ENCODE data around the gene FIG4.

FIG4 gene

GRCh38 chr6:109686566-109687265, 4.4 kb upstream of the FIG4 start:
- TF ChIP-seq, protein P1, sequence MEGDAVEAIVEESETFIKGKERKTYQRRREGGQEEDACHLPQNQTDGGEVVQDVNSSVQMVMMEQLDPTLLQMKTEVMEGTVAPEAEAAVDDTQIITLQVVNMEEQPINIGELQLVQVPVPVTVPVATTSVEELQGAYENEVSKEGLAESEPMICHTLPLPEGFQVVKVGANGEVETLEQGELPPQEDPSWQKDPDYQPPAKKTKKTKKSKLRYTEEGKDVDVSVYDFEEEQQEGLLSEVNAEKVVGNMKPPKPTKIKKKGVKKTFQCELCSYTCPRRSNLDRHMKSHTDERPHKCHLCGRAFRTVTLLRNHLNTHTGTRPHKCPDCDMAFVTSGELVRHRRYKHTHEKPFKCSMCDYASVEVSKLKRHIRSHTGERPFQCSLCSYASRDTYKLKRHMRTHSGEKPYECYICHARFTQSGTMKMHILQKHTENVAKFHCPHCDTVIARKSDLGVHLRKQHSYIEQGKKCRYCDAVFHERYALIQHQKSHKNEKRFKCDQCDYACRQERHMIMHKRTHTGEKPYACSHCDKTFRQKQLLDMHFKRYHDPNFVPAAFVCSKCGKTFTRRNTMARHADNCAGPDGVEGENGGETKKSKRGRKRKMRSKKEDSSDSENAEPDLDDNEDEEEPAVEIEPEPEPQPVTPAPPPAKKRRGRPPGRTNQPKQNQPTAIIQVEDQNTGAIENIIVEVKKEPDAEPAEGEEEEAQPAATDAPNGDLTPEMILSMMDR (IDR thresholded peaks at IDR 0.05; ENCODE audit: borderline replicate concordance, insufficient read depth, low read depth, low read length) = no peak
- no peak overlapping the region for H3K4me3 ChIP-seq (ENCODE audit: low read depth, low read length)

- no peak overlapping the region for H3K4me3 ChIP-seq (ENCODE audit: low read depth, low read length)
- TF ChIP-seq, protein P1 (IDR thresholded peaks at IDR 0.05; ENCODE audit: borderline replicate concordance, insufficient read depth, low read depth, low read length) = no peak
Observed at GRCh38 chr6:109687271-109687761, 3.8 kb upstream of the FIG4 start.

- TF ChIP-seq, protein P1 (IDR thresholded peaks at IDR 0.05; ENCODE audit: borderline replicate concordance, insufficient read depth, low read depth, low read length) = no peak
Observed at GRCh38 chr6:109690373-109690736, 741 bp upstream of the FIG4 start.

DNA sequence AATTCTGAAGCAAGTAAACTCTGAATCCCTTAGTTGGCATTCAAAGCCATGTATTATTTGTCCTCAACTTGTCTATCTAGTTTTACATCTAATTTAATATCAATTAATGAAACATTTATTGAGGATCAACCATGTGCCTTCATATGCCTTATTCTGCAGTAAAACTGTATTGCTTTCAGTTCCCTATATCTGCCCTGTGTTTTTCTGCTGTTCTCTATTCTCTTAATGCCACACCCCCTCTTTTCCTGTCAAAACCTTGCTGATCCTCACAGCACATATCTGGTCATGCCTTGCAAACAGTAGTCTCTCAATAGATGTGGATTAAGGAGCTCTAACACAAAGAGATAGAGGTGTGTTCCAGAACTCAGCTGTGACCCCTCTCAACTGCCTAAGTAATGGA, 2.0 kb downstream of the FIG4 start:
- TF ChIP-seq, protein P1 (IDR thresholded peaks at IDR 0.05; ENCODE audit: borderline replicate concordance, insufficient read depth, low read depth, low read length) = no peak
- H3K4me3 ChIP-seq (ENCODE audit: low read depth, low read length) = no peak overlapping the region

More at GRCh38 chr6:109690373-109690736, 741 bp upstream of the FIG4 start:
- peak overlapping the region; percentile 67 for H3K4me3 ChIP-seq (ENCODE audit: low read depth, low read length)

GRCh38 chr6:109695468-109695867, 4.4 kb downstream of the FIG4 start:
- TF ChIP-seq, protein P1 (IDR thresholded peaks at IDR 0.05; ENCODE audit: borderline replicate concordance, insufficient read depth, low read depth, low read length) = peak; percentile 21; the same call in 1 of the 2 replicates
- no peak overlapping the region for H3K4me3 ChIP-seq (ENCODE audit: low read depth, low read length)

DNA sequence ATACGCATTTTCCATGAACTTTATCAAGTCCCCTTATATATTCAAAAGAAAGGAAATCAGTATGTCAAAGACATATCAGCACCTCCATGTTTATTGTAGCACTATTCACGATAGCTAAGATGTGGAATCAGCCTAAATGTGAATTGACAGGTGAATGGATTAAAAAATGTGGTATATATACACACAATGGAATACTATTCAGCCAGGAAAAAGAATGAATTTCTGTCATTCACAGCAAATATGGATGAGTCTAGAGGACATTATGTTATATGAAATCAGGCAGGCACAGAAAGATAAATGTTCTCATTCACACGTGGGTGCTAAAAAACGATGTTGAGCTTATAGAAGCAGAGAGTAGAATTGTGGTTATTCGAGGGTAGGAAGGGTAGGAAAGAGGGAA, 5.3 kb downstream of the FIG4 start:
- TF ChIP-seq, protein P1 (IDR thresholded peaks at IDR 0.05; ENCODE audit: borderline replicate concordance, insufficient read depth, low read depth, low read length) = no peak
- H3K4me3 ChIP-seq (ENCODE audit: low read depth, low read length) = no peak overlapping the region

DNA sequence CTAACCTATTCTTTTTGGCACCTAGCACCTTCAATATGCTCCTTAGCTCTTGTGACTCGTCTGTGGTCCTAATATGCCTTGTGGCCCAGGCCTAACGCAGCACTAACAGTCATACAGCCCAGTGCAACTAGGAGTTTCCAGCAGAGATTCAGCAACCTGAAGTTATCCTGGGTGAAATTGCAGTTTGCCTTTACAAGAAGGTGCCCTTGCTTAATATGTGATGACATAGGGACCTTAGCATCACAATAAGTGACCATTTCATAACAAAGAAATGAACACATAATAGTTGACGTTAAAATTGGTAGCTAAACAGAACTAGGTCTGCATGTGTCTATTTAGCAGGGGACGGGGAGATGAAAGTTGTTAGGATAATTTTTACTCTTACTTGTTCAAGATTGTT, 10.1 kb downstream of the FIG4 start:
- TF ChIP-seq, protein P1 (IDR thresholded peaks at IDR 0.05; ENCODE audit: borderline replicate concordance, insufficient read depth, low read depth, low read length) = no peak
- H3K4me3 ChIP-seq (ENCODE audit: low read depth, low read length) = no peak overlapping the region
